ENCODE data around the gene CSTB.

CSTB gene

GRCh38 chr21:43727519-43728153, 48.5 kb downstream of the CSTB start:
- H3K36me3 ChIP-seq (ENCODE audit: control insufficient read depth, insufficient read depth, low read length) = peaks cover 8% of the 10 kb centered on the region
- H3K4me3 ChIP-seq (ENCODE audit: low read depth, low read length) = peak overlapping the region; percentile 85
- no peaks in the 10 kb centered on the region for H3K9me3 ChIP-seq (ENCODE audit: control insufficient read depth, insufficient read depth, low read length)
- H3K9ac ChIP-seq (ENCODE audit: low read depth, low read length) = peak overlapping the region; percentile 85
- no peaks in the 10 kb centered on the region for H3K27me3 ChIP-seq (ENCODE audit: control insufficient read depth, insufficient read depth, low read length)
- H3K4me1 ChIP-seq (ENCODE audit: control insufficient read depth, insufficient read depth, low read length) = no peaks in the 10 kb centered on the region

- no peak overlapping the region for H3K4me3 ChIP-seq (ENCODE audit: low read depth, low read length)
- no peaks in the 10 kb centered on the region for H3K9me3 ChIP-seq (ENCODE audit: control insufficient read depth, insufficient read depth, low read length)
- no peaks in the 10 kb centered on the region for H3K4me1 ChIP-seq (ENCODE audit: control insufficient read depth, insufficient read depth, low read length)
- H3K27me3 ChIP-seq (ENCODE audit: control insufficient read depth, insufficient read depth, low read length) = no peaks in the 10 kb centered on the region
- peaks cover 8% of the 10 kb centered on the region for H3K36me3 ChIP-seq (ENCODE audit: control insufficient read depth, insufficient read depth, low read length)
- no peak overlapping the region for H3K9ac ChIP-seq (ENCODE audit: low read depth, low read length)
These were observed 49.2 kb downstream of the CSTB start for GRCh38 chr21:43726686-43727518.
